Esophagus muscularis mucosa (tissue), 4 donors: ENCODE data around the gene B4GALT3. TPM values are rescaled to one million over a fixed set of nuclear protein-coding genes. Genes with fewer than 3 reads are reported as not detected.

Experiments
- DNase-seq: peaks from one replicate; pipeline ENCODE4 v3.0.0-alpha.2; 2017; ENCODE audit errors: extremely low spot score
- H3K27ac ChIP-seq, 4 donors: fragments of 200-600 bp; sonication (generic); replicated peaks in 1 of 4; 1 replicate in 3 of 4; 2 replicates in 1 of 4; pipeline ENCODE4 v1.5.1; 2016 to 2019; ENCODE audit warnings: mild to moderate bottlenecking in 1 of 4
- H3K27me3 ChIP-seq, 4 donors: fragments of 200-600 bp; sonication (generic); one replicate each; pipeline versions ENCODE4 v1.5.1 to v1.6.0; 2016 to 2019
- H3K36me3 ChIP-seq, 4 donors: fragments of 200-600 bp; sonication (generic); one replicate each; pipeline ENCODE4 v1.5.1; 2016 to 2019
- H3K4me1 ChIP-seq, 4 donors: fragments of 200-600 bp; sonication (generic); one replicate each; pipeline ENCODE4 v1.5.1; 2016 to 2019
- H3K4me3 ChIP-seq, 4 donors: fragments of 200-600 bp; sonication (generic); 1 replicate in 2 of 4; 2 replicates in 2 of 4; pipeline ENCODE4 v1.5.1; 2016 to 2019; ENCODE audit warnings: mild to moderate bottlenecking in 4 of 4, moderate library complexity in 1 of 4
- H3K9me3 ChIP-seq, 4 donors: fragments of 200-600 bp; sonication (generic); 1 replicate in 3 of 4; 2 replicates in 1 of 4; pipeline ENCODE4 v1.5.1; 2016 to 2019
- EP300 ChIP-seq: sonication (generic); formaldehyde crosslinking; IDR thresholded peaks from one replicate; pipeline ENCODE4 v1.6.1; 2017; ENCODE audit warnings: antibody characterized with exemption
- POLR2A ChIP-seq: fragments of 450-650 bp; IDR thresholded peaks from one replicate; pipeline ENCODE4 v1.6.1; 2017; ENCODE audit warnings: antibody characterized with exemption, moderate library complexity, mild to moderate bottlenecking, low read depth
- POLR2AphosphoS5 ChIP-seq, 2 donors: sonication (generic); formaldehyde crosslinking; IDR thresholded peaks; one replicate each; pipeline ENCODE4 v1.6.1; 2017; ENCODE audit warnings: antibody characterized with exemption in 2 of 2
- WGBS: methylation state at CpG from one replicate; pipeline ENCODE4 v1.1.5; 2018; 5-methylcytosine and 5-hydroxymethylcytosine counted together
- intact Hi-C: fragments of 100-400 bp; cut with DNase I; formaldehyde crosslinking; loops from one replicate; pipeline ENCODE4 v1.15.1; 2023
- total RNA-seq, 4 donors: library from RNA; depleted of rRNA; stranded (reverse); fragments of >200 nt; gene quantifications; one replicate each; pipeline versions ENCODE4 v1.1.0 to v1.2.1, GENCODE V29; 2016
- TF ChIP-seq, protein P1 (sequence below), 3 experiments: fragments of 200-600 bp in 2 of 3; fragments of 450-650 bp in 1 of 3; sonication (generic) in 2 of 3; IDR thresholded peaks; one replicate each; pipeline ENCODE4 v1.5.1; 2017 to 2019; ENCODE audit warnings: antibody characterized with exemption in 3 of 3, mild to moderate bottlenecking in 2 of 3, moderate library complexity in 1 of 3

Gene B4GALT3
- total RNA-seq, 4 donors from 2014 or later, result 14.1 to 26.5 (median 21.8) TPM

GRCh38 chr1:161157867-161158266, 19.4 kb downstream of the B4GALT3 start:
- WGBS, result 71% methylated on average over 1 of the region's 1 CpG
- TF ChIP-seq POLR2AphosphoS5 (IDR thresholded peaks at IDR 0.05) (no peak), POLR2A (no peak), EP300 (no peak)
- TF ChIP-seq, protein P1, sequence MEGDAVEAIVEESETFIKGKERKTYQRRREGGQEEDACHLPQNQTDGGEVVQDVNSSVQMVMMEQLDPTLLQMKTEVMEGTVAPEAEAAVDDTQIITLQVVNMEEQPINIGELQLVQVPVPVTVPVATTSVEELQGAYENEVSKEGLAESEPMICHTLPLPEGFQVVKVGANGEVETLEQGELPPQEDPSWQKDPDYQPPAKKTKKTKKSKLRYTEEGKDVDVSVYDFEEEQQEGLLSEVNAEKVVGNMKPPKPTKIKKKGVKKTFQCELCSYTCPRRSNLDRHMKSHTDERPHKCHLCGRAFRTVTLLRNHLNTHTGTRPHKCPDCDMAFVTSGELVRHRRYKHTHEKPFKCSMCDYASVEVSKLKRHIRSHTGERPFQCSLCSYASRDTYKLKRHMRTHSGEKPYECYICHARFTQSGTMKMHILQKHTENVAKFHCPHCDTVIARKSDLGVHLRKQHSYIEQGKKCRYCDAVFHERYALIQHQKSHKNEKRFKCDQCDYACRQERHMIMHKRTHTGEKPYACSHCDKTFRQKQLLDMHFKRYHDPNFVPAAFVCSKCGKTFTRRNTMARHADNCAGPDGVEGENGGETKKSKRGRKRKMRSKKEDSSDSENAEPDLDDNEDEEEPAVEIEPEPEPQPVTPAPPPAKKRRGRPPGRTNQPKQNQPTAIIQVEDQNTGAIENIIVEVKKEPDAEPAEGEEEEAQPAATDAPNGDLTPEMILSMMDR (IDR thresholded peaks at IDR 0.05), result no peak
- Histone ChIP-seq H3K36me3 (peaks cover 5 to 44% (median 30%) of the 10 kb centered on the region in 4 donors), H3K27ac (no peak overlapping the region), H3K4me3 (no peak overlapping the region), H3K9me3 (no peaks in the 10 kb centered on the region), H3K27me3 (no peaks in the 10 kb centered on the region), H3K4me1 (peaks cover 36 to 62% (median 52%) of the 10 kb centered on the region in 4 donors)
- no peak for DNase-seq
- intact Hi-C loops, result no loop called here

DNA sequence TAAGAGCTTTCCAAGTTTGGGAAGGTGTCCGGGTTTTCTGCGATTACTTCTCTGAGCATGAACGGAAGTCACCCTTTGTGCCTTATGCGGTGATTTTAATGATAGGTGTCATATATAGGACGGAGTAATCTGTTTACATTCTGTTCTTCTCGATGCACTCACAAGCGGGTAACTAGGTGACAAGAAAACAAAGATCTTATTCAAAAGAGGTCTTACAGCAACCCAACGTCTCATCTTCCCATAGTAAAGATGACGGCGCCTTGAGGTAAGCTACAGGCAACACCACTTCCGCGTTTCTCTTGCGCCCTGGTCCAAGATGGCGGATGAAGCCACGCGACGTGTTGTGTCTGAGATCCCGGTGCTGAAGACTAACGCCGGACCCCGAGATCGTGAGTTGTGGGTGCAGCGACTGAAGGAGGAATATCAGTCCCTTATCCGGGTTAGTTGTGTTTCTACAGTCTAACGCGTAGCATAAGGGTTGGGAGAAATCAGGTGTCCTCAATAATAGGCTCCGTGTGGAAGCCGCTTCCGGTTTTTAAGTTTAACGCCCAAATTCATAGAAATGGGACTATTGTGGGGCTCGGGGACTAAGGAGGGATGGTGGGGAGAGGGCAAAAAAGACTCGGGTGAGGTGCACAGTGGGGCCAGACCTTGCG, 23.5 kb downstream of the B4GALT3 start, which contains the start of gene UFC1:
Gene UFC1 (plus strand): TSS at position 297 of the 656 bp plus-strand sequence. CDS start 20 bp downstream, at position 317.
- under 1% methylated on average over 20 of the region's 33 CpGs for WGBS
- TF ChIP-seq, protein P1 (IDR thresholded peaks at IDR 0.05), result no peak
- TF ChIP-seq POLR2AphosphoS5 (IDR thresholded peaks at IDR 0.05), result peak; percentile 57 to 74
- no peaks in the 10 kb centered on the region for H3K27me3 ChIP-seq
- H3K4me1 ChIP-seq, result peaks cover 14 to 30% (median 25%) of the 10 kb centered on the region in 4 donors
- H3K4me3 ChIP-seq, result peak within 1 kb of the TSS; percentile 63 to 73 (median 64)
- intact Hi-C loops, result loop anchor here (2.0 kb wide), 1 partner anchor 21 kb away; the partner anchor contains the start of gene DEDD
- H3K36me3 ChIP-seq, result peaks cover 5 to 20% (median 15%) of the 10 kb centered on the region in 4 donors
- DNase-seq, result peak; percentile 95
- H3K9me3 ChIP-seq, result no peaks in the 10 kb centered on the region
- peak within 1 kb of the TSS; percentile 84 to 92 (median 85) for H3K27ac ChIP-seq

GRCh38 chr1:161153176-161153575, 24.1 kb downstream of the B4GALT3 start:
- Histone ChIP-seq H3K27ac (peak overlapping the region; percentile 84 to 92 (median 85)), H3K4me1 (peaks cover 9 to 24% (median 20%) of the 10 kb centered on the region in 4 donors), H3K4me3 (peak overlapping the region; percentile 63 to 73 (median 64)), H3K27me3 (no peaks in the 10 kb centered on the region), H3K9me3 (no peaks in the 10 kb centered on the region), H3K36me3 (peaks cover 5 to 16% (median 12%) of the 10 kb centered on the region in 4 donors)
- TF ChIP-seq POLR2A, result no peak
- TF ChIP-seq EP300, result no peak
- no peak for TF ChIP-seq POLR2AphosphoS5 (IDR thresholded peaks at IDR 0.05)
- TF ChIP-seq, protein P1 (IDR thresholded peaks at IDR 0.05), result no peak
- intact Hi-C loops, result no loop called here
- 22% methylated on average over 9 of the region's 9 CpGs for WGBS
- DNase-seq, result no peak

- Histone ChIP-seq H3K27me3 (no peaks in the 10 kb centered on the region), H3K36me3 (no peaks in the 10 kb centered on the region), H3K4me1 (no peaks in the 10 kb centered on the region), H3K27ac (no peak overlapping the region), H3K9me3 (no peaks in the 10 kb centered on the region), H3K4me3 (no peak overlapping the region)
- TF ChIP-seq, protein P1 (IDR thresholded peaks at IDR 0.05), result no peak
- TF ChIP-seq POLR2AphosphoS5 (IDR thresholded peaks at IDR 0.05), result no peak
- no peak for TF ChIP-seq EP300
- no peak for TF ChIP-seq POLR2A
- intact Hi-C loops, result no loop called here
- DNase-seq, result no peak
- 77% methylated on average over 3 of the region's 3 CpGs for WGBS
Measured at GRCh38 chr1:161145832-161146231, 31.5 kb downstream of the B4GALT3 start.
